Measurements from ENCODE around the gene CLEC1A.

- TF ChIP-seq, protein P1, sequence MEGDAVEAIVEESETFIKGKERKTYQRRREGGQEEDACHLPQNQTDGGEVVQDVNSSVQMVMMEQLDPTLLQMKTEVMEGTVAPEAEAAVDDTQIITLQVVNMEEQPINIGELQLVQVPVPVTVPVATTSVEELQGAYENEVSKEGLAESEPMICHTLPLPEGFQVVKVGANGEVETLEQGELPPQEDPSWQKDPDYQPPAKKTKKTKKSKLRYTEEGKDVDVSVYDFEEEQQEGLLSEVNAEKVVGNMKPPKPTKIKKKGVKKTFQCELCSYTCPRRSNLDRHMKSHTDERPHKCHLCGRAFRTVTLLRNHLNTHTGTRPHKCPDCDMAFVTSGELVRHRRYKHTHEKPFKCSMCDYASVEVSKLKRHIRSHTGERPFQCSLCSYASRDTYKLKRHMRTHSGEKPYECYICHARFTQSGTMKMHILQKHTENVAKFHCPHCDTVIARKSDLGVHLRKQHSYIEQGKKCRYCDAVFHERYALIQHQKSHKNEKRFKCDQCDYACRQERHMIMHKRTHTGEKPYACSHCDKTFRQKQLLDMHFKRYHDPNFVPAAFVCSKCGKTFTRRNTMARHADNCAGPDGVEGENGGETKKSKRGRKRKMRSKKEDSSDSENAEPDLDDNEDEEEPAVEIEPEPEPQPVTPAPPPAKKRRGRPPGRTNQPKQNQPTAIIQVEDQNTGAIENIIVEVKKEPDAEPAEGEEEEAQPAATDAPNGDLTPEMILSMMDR (IDR thresholded peaks at IDR 0.05) = no peak
- no peak for TF ChIP-seq EP300 (IDR thresholded peaks at IDR 0.05)
These were observed 56.6 kb downstream of the CLEC1A start for GRCh38 chr12:10042167-10042566.

Measured in tibial nerve (tissue), 4 donors.